NT2/D1 (cell line): ENCODE measurements around the gene AGRN.

Experiments
- SUZ12 ChIP-seq: IDR thresholded peaks from 2 replicates; pipeline ENCODE4 v1.6.1; 2011; ENCODE audit not compliant: insufficient read length, insufficient read depth; ENCODE audit errors: extremely low read depth
- YY1 ChIP-seq: IDR thresholded peaks from 2 replicates; pipeline ENCODE4 v1.6.1; 2011; ENCODE audit not compliant: insufficient read length, insufficient read depth
- ZNF274 ChIP-seq: IDR thresholded peaks from 2 replicates; pipeline ENCODE4 v1.6.1; 2011; ENCODE audit warnings: mild to moderate bottlenecking, low read depth, low read length

DNA sequence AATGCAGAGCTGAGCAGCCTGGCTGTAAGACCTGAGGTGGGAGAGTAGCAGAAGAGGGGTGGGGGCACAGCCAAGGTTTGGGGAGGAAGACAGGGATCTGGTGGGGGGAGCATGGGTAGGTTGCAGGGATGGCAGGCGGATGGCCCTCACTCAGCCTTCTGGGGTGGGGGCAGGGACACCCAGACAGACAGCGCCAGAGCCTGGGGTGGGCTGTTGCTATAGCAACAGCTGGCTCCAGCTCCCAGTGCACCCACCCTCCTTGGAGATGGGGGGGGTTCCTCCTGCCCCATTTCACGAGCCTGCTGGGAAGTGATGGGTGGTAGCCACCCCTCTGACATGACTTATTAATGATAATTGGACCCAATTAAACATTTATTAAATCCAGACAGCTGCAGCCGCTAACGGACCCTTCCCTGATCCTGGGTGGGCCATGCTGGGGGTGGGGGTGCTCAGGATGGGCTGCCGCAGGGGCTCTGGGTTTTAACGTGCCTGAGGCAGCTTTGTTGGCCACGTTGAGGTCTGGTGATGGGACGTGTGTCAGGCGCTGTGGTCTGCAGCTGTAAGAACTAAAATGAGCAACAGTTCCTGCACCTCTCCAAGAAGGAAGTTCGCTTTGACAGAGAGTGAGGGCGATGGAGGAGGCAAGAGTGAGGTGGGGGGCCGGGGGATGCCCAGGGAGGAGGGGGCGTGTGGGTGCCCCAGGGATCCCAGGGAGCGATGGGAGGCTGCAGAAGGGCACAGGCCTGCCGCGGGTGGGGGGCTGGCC lies 19.4 kb downstream of the AGRN start:
- TF ChIP-seq YY1 (no peak), ZNF274 (no peak), SUZ12 (no peak)
